C4-2B (cell line): ENCODE measurements around the gene AFDN.

Source experiments
- H3K27ac ChIP-seq: fragments of 450-650 bp; 2 replicates; pipeline ENCODE4 v1.5.1; 2017
- CTCF ChIP-seq: fragments of 450-650 bp; conservative IDR thresholded peaks from 2 replicates; pipeline ENCODE4 v1.5.1; 2017; ENCODE audit warnings: mild to moderate bottlenecking
- ZFX ChIP-seq: fragments of 450-650 bp; IDR thresholded peaks from 2 replicates; pipeline ENCODE4 v1.6.1; 2017

AFDN gene

GRCh38 chr6:167990016-167990945, 163.6 kb downstream of the AFDN start:
- no peak overlapping the region for H3K27ac ChIP-seq
- no peak for TF ChIP-seq CTCF
- TF ChIP-seq ZFX = no peak

- no peak overlapping the region for H3K27ac ChIP-seq
- TF ChIP-seq ZFX (no peak), CTCF (no peak)
Observed at GRCh38 chr6:167993169-167993568, 166.5 kb downstream of the AFDN start.

- no peak overlapping the region for H3K27ac ChIP-seq
- TF ChIP-seq ZFX = no peak
- TF ChIP-seq CTCF = no peak
Observed at GRCh38 chr6:167993831-167994230, 167.1 kb downstream of the AFDN start.

GRCh38 chr6:167995302-167995701, 168.6 kb downstream of the AFDN start:
- H3K27ac ChIP-seq = no peak overlapping the region
- TF ChIP-seq ZFX (no peak), CTCF (no peak)

GRCh38 chr6:167995731-167996151, 169.0 kb downstream of the AFDN start:
- no peak for TF ChIP-seq CTCF
- TF ChIP-seq ZFX = no peak
- no peak overlapping the region for H3K27ac ChIP-seq

GRCh38 chr6:167996424-167997199, 169.9 kb downstream of the AFDN start:
- no peak overlapping the region for H3K27ac ChIP-seq
- TF ChIP-seq ZFX (no peak), CTCF (no peak)

- H3K27ac ChIP-seq = no peak within 1 kb of the TSS
Observed at GRCh38 chr6:167997642-167998041, 170.9 kb downstream of the AFDN start, which contains the start of gene KIF25. Gene KIF25 (plus strand): TSS chr6:167997671. CDS start chr6:168029586, 31,915 bp downstream.

More at GRCh38 chr6:167997642-167998041, 170.9 kb downstream of the AFDN start, which contains the start of gene KIF25:
- TF ChIP-seq CTCF (no peak), ZFX (no peak)
